ENCODE results near the gene HECTD4. TPM values are rescaled to one million over a fixed set of nuclear protein-coding genes. Genes with fewer than 3 reads are reported as not detected.

HECTD4 gene
- total RNA-seq, 2 experiments from 2014 or later: 15.8 to 17.8 TPM

- Mint-ChIP-seq H3K4me3 (peak overlapping the region; percentile 57), H3K9me3 (no peaks in the 10 kb centered on the region), H3K36me3 (peaks cover 22% of the 10 kb centered on the region), H3K4me1 (peaks cover 51% of the 10 kb centered on the region), H3K27ac (peak overlapping the region; percentile 89), H3K27me3 (no peaks in the 10 kb centered on the region)
- no peak for DNase-seq
Observed at GRCh38 chr12:112130441-112130998, 251.7 kb downstream of the HECTD4 start.

DNA sequence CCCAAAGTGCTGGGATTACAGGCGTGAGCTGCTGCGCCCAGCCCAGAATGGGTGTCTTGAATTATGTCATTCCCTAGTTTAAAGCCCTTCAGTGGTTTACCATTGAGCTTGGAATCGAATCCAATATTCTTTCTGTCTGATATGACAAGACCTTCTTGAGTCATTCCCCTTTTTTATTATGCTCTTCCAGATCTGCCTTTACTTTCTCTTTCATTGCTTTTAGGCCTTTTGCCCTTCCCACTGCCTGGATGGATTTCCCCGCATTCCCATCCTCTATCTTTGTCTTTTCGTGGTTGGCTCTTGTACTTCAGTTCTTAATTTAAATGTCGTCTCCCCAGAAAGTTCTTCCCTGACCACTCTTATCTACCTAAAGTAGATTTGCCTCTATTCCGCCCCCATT, 255.3 kb downstream of the HECTD4 start:
- H3K4me3 Mint-ChIP-seq: peak overlapping the region; percentile 79
- no peak for DNase-seq
- peak overlapping the region; percentile 75 for H3K27ac Mint-ChIP-seq
- H3K27me3 Mint-ChIP-seq: no peaks in the 10 kb centered on the region
- H3K36me3 Mint-ChIP-seq: peaks cover 17% of the 10 kb centered on the region
- H3K4me1 Mint-ChIP-seq: peaks cover 46% of the 10 kb centered on the region
- no peaks in the 10 kb centered on the region for H3K9me3 Mint-ChIP-seq

DNA sequence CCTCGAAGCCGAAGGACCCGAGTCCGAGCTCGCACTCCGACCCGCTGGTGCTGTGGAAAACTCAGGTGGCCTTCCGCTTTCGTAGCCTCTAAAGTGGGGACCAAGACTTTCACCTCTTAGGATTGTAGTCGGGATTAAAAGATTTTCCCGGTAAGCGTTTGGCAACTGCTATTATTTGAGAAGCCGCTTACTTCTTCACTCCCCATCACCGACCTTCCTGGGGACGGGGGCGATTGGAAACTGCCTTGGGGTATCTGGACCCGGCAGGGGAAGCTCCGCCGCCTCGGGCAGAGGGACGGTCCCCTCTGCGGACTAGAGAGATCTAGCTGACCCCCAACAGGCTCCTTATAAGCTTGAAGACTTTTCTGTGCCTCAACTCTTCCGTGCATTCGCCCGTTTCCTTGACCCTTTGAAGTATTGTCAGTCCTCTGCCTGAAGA, 256.2 kb downstream of the HECTD4 start:
- DNase-seq: no peak
- peak overlapping the region; percentile 79 for H3K4me3 Mint-ChIP-seq
- H3K36me3 Mint-ChIP-seq: peaks cover 14% of the 10 kb centered on the region
- peaks cover 39% of the 10 kb centered on the region for H3K4me1 Mint-ChIP-seq
- H3K9me3 Mint-ChIP-seq: no peaks in the 10 kb centered on the region
- peak overlapping the region; percentile 75 for H3K27ac Mint-ChIP-seq
- H3K27me3 Mint-ChIP-seq: no peaks in the 10 kb centered on the region

DNA sequence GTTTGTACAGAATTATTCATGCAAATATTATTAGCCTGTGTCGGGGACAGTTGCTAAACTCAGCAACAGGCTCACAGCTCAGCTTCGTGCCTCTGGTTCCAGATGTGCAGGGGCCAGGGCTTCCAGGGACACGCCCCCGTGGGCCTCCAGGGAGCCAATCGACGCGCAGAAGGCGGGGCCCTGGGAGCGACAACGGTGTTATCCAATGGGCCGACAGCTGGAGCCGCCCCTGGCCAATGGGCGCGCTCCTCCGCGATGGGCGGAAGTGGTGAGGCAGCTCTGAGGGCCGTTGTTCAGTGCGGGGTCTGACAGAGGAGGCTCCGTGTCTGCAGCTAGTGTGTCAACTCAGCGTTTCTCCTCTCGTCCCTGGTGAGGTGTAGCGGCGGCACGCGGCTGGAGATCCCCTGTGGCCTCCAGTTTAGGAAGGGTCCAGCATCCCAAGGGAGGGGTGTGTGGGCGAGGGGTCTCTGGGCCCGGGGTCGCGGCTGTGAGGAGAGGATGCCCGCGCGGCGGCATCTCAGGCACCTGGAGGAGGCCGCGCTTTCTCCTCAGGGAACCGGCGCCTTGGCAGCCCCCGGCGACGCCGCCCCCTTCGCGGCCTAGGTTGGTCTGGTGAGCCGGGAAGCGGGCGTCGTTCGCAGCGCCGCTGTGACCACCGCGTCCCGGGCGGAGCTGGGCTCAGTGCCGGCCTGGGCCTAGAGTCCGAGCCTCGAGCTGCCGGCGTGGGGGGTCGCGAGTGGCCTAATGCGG, 256.8 kb downstream of the HECTD4 start, which contains the start of gene TRAFD1:
Gene TRAFD1 (plus strand): TSS at position 311 of the 750 bp plus-strand sequence. CDS start 4,963 bp downstream, outside the sequence.
- H3K27me3 Mint-ChIP-seq: no peaks in the 10 kb centered on the region
- peak within 1 kb of the TSS; percentile 79 for H3K4me3 Mint-ChIP-seq
- H3K4me1 Mint-ChIP-seq: peaks cover 38% of the 10 kb centered on the region
- peak within 1 kb of the TSS; percentile 75 for H3K27ac Mint-ChIP-seq
- H3K9me3 Mint-ChIP-seq: no peaks in the 10 kb centered on the region
- DNase-seq: peak; percentile 100
- peaks cover 13% of the 10 kb centered on the region for H3K36me3 Mint-ChIP-seq

- H3K27ac Mint-ChIP-seq: no peak overlapping the region
- no peak overlapping the region for H3K4me3 Mint-ChIP-seq
- H3K27me3 Mint-ChIP-seq: no peaks in the 10 kb centered on the region
- H3K9me3 Mint-ChIP-seq: no peaks in the 10 kb centered on the region
- peaks cover 35% of the 10 kb centered on the region for H3K4me1 Mint-ChIP-seq
- DNase-seq: no peak
- H3K36me3 Mint-ChIP-seq: peaks cover 13% of the 10 kb centered on the region
Observed at GRCh38 chr12:112124918-112125249, 257.3 kb downstream of the HECTD4 start.

DNA sequence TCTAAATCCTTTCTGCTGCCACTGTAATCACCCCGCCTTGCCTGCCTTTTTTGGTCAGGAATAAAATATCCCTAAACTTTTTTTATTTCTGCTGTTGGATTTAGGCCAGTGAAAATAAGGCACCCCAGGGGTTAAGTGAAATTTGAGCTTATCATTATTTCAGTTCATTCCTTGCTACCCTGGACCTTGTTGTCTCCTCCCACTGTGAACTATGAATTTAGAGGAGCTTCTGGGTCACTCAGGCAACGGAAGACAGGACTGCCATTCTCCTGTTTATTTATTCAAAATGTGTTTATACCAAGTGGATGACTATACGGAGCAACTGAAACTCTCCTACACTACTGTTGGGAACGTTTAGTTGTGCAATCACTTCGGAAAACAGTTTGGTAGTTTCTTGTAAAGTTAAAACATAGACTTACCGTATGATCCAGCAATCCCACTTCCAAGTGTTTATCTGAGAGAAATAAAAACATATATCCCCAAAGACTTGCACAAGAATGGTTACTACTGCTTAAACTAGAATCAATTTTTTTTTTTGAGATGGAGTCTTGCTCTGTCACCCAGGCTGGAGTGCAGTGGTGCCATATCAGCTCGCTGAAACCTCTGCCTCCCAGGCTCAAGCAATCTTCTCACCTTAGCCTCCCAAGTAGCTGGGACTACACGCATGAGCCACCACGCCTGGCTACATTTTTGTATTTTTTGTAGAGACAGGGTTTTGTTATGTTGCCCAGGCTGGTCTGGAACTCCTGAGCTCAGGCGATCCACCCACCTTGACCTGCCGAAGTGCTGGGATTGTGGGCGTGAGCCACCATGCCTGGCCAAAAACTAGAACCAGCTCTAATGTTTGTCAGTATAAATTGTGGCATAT, 259.2 kb downstream of the HECTD4 start:
- no peaks in the 10 kb centered on the region for H3K27me3 Mint-ChIP-seq
- DNase-seq: no peak

GRCh38 chr12:112121780-112122565, 260.3 kb downstream of the HECTD4 start:
- Mint-ChIP-seq H3K36me3 (peaks cover 8% of the 10 kb centered on the region), H3K9me3 (no peaks in the 10 kb centered on the region), H3K4me3 (no peak overlapping the region), H3K27me3 (no peaks in the 10 kb centered on the region), H3K4me1 (peaks cover 11% of the 10 kb centered on the region), H3K27ac (no peak overlapping the region)
- DNase-seq: no peak

More for the DNA sequence above, 259.2 kb downstream of the HECTD4 start:
- Mint-ChIP-seq H3K4me1 (peaks cover 19% of the 10 kb centered on the region), H3K27ac (no peak overlapping the region), H3K36me3 (peaks cover 11% of the 10 kb centered on the region), H3K4me3 (no peak overlapping the region), H3K9me3 (no peaks in the 10 kb centered on the region)

DNA sequence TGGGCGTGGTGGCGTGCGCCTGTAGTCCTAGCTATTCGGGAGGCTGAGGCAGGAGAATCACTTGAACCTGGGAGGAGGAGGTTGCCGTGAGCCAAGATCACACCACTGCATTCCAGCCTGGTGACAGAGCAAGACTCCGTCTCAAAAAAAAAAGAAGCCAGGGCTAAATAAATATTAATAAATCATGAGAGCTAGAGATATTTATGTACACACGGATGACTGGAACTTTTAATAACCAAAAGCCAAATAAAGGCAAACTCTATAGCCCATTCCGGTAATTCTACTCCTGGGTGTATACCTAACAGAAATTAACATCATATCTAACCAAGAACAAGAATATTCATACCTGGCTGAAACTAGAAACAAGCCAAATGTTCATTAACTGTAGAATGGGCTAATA, 264.5 kb downstream of the HECTD4 start:
- Mint-ChIP-seq H3K9me3 (no peaks in the 10 kb centered on the region), H3K36me3 (no peaks in the 10 kb centered on the region), H3K27me3 (no peaks in the 10 kb centered on the region), H3K4me3 (no peak overlapping the region), H3K27ac (no peak overlapping the region), H3K4me1 (peaks cover 10% of the 10 kb centered on the region)
- no peak for DNase-seq

DNA sequence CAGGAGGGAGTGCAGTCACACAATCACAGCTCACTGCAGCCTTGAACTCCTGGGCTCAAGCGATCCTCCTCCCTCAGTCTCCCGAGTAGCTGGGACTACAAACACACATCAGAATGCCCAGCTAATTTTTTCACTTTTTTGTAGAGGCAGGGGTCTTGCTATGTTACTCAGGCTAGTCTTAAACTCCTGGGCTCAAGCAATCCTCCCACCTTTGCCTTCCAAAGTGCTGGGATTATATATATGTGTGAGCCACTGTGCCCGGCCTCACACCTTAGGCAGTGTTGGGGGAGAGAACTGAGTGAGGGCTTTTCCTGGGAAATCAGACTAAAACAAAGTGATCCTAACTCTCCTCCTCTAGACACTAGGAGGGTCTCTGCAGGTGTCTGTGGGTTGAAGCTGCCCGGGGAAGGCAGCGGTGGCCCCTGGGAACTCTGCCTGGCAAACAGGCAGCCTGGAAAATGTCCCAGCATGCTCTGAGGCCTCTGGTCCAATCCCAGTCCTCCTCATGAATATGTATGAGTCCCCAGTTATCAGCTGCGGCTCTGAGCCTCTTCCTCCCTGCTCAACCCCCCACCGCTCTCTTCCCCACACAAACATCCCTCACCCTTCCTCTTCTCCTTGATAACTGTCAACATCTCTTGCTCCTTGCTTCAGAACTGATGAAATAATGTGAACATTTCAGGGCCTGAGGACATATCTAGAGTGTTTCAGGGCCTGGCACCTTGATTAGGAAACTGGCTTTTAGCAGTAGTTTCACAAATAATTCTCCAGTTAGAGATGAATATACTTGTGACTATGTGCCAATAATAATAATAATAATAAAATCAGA, 265.8 kb downstream of the HECTD4 start:
- Mint-ChIP-seq H3K36me3 (no peaks in the 10 kb centered on the region), H3K4me1 (peaks cover 17% of the 10 kb centered on the region), H3K27ac (no peak overlapping the region)

DNA sequence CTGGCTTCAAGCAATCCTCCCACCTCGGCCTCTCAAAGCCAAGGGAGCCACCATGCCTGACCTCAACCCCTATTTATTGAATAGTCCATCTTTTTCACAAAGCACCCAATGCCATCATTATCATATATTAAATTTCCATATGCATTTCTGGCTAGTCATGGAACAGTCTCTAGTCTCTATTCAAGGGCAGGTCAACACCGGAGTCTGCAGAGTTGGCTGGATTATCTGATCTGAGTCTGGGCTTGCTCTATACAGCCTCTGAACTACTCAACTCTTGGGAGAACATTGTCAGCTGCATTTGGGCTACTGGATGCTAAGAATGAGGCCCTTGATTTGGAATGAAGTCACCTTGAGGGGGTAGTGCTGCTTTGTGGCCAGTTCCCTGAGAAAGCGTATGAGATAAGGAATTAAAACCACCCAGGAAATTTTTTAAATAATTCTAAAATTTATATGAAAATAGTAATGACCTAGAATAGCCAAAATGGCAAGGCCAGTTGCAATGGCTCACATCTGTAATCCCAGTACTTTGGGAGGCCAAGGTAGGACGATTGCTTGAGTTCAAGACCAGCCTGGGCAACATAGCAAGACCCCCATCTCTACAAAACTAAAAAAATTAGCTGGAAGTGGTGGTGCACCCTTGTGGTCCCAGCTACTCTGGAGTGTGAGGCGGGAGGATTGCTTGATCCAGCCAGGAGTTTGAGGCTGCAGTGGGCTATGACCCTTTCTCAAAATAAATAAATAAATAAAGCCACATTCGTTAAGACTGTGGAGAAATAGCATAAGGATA, 266.8 kb downstream of the HECTD4 start:
- Mint-ChIP-seq H3K36me3 (no peaks in the 10 kb centered on the region), H3K9me3 (no peaks in the 10 kb centered on the region), H3K27me3 (no peaks in the 10 kb centered on the region), H3K4me1 (peaks cover 19% of the 10 kb centered on the region), H3K4me3 (no peak overlapping the region), H3K27ac (no peak overlapping the region)
- DNase-seq: no peak

More for the DNA sequence above, 265.8 kb downstream of the HECTD4 start:
- DNase-seq: no peak
- Mint-ChIP-seq H3K27me3 (no peaks in the 10 kb centered on the region), H3K4me3 (peak overlapping the region; percentile 26), H3K9me3 (no peaks in the 10 kb centered on the region)

DNA sequence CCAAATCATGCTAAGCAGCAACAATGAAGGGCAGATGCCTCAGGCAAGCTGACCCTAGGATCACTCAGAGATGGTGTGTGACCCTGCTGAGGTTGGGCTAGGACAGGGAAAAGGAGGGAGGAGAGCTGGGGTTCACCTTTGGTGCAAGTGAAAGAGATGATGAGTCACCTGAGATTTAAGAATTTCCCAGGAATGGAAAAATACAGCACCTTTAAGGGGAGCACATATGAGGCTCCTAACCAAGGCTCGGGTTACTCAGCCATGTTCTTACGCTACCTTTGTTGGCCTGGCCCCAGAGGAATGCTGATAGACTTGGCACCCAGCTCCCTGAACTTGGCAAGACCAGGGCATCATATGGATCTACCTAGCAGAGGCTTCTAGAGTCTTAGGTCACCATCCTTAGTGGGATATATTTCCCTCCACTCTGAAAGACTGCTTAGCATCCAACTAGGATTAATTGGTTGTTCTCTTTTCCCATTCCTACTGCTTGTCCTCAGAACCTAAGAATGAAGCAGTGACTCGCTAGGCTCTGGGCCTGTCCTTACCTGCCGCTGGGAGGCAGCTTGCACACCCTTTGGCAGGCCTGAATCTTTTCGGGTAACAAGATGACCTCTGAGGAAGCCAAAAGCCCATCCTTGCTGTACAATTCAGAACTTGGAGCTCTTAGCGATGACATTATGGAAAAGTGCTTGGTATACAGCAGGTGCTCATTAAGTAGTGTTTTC, 269.7 kb downstream of the HECTD4 start:
- no peak overlapping the region for H3K4me3 Mint-ChIP-seq
- peaks cover 30% of the 10 kb centered on the region for H3K4me1 Mint-ChIP-seq
- peak; percentile 21 for DNase-seq
- H3K27me3 Mint-ChIP-seq: no peaks in the 10 kb centered on the region
- H3K36me3 Mint-ChIP-seq: no peaks in the 10 kb centered on the region
- peak overlapping the region; percentile 57 for H3K27ac Mint-ChIP-seq
- no peaks in the 10 kb centered on the region for H3K9me3 Mint-ChIP-seq

- Mint-ChIP-seq H3K27me3 (no peaks in the 10 kb centered on the region), H3K36me3 (peaks cover 4% of the 10 kb centered on the region), H3K4me1 (peaks cover 36% of the 10 kb centered on the region), H3K27ac (no peak overlapping the region), H3K9me3 (no peaks in the 10 kb centered on the region), H3K4me3 (no peak overlapping the region)
- DNase-seq: no peak
Observed at GRCh38 chr12:112111931-112112330, 270.3 kb downstream of the HECTD4 start.

Measured in activated naive CD8-positive, alpha-beta T cell treated with anti-CD3 and anti-CD28 coated beads for 36 hours (primary cell).